Measurements from ENCODE around the gene FBXW4. TPM values are rescaled to one million over a fixed set of nuclear protein-coding genes. Genes with fewer than 3 reads are reported as not detected.
A peak's percentile ranks its signal among the peaks of the same experiment; 100 is the strongest.

Gene FBXW4
- total and polyA plus RNA-seq, 9 of the 15 experiments (the other 6 are each of a cell fraction or from before 2014, with no cell fraction given), result 1.0 to 10.6 (median 5.4) TPM

GRCh38 chr10:101607124-101607523 is 87.8 kb downstream of the FBXW4 start (continued):
- TF ChIP-seq XRCC4 (IDR thresholded peaks at IDR 0.05; ENCODE audit: extremely low read depth, insufficient read depth, insufficient read length) (no peak), ZNF282 (CRISPR knock-in tag; IDR thresholded peaks at IDR 0.05) (no peak), GATAD2B (IDR thresholded peaks at IDR 0.05; ENCODE audit: borderline replicate concordance) (no peak), MAFK (IDR thresholded peaks at IDR 0.05; ENCODE audit: low read length) (no peak), ARID1B (IDR thresholded peaks at IDR 0.05) (peak; percentile 71), ZBTB34 (CRISPR knock-in tag; IDR thresholded peaks at IDR 0.05) (no peak), ZNF449 (CRISPR knock-in tag; IDR thresholded peaks at IDR 0.05) (no peak), SNIP1 (IDR thresholded peaks at IDR 0.05; ENCODE audit: low read depth) (no peak), ZBTB7A (IDR thresholded peaks at IDR 0.05; ENCODE audit: borderline replicate concordance, control insufficient read depth, low read depth, low read length) (no peak), STAG1 (CRISPR knock-in tag; IDR thresholded peaks at IDR 0.05; ENCODE audit: borderline replicate concordance) (no peak), ZBTB9 (CRISPR knock-in tag; IDR thresholded peaks at IDR 0.05) (no peak), CEBPZ (IDR thresholded peaks at IDR 0.05; ENCODE audit: borderline replicate concordance, low read depth, low read length) (no peak), HDGF (IDR thresholded peaks at IDR 0.05) (no peak), MXD1 (CRISPR knock-in tag; IDR thresholded peaks at IDR 0.05; ENCODE audit: borderline replicate concordance, poor library complexity, severe bottlenecking) (no peak), KLF16 (IDR thresholded peaks at IDR 0.05) (no peak), BHLHE40 (IDR thresholded peaks at IDR 0.05; ENCODE audit: low read length) (no peak), BRD4 (IDR thresholded peaks at IDR 0.05) (no peak), MCM5 (IDR thresholded peaks at IDR 0.05; ENCODE audit: low read depth) (no peak), ARID2 (IDR thresholded peaks at IDR 0.05) (no peak), TAL1 (IDR thresholded peaks at IDR 0.05) (peak; percentile 58), NFYB (IDR thresholded peaks at IDR 0.05; ENCODE audit: extremely low read depth, insufficient read length) (no peak)

Data from K562 (cell line).